Neural cell (in vitro differentiated cells): ENCODE results near the gene DYNC1I2. TPM values are rescaled to one million over a fixed set of nuclear protein-coding genes. Genes with fewer than 3 reads are reported as not detected.

Experiments used
- H2AFZ ChIP-seq: fragments of 200-600, 300-800 bp; sonication (generic), shearing (Covaris generic); 2 replicates; pipeline ENCODE4 v1.6.0; 2014; ENCODE audit warnings: low read depth, mild to moderate bottlenecking, antibody characterized with exemption, low read length, moderate library complexity
- H3F3A ChIP-seq: fragments of 200-600 bp; shearing (Covaris generic); 2 replicates; pipeline ENCODE4 v1.6.1; 2016; ENCODE audit warnings: mild to moderate bottlenecking, moderate library complexity, mixed read lengths, antibody characterized with exemption, low read length; ENCODE audit not compliant: insufficient read depth, poor library complexity, severe bottlenecking
- H3K27ac ChIP-seq: fragments of 200-600, 300-800 bp; sonication (generic), shearing (Covaris generic); 2 replicates; pipeline ENCODE4 v1.5.1; 2014; ENCODE audit warnings: mild to moderate bottlenecking, low read length, moderate library complexity
- H3K27me3 ChIP-seq: fragments of 300-800, 200-600 bp; sonication (generic), shearing (Covaris generic); 2 replicates; pipeline ENCODE4 v1.6.0; 2014; ENCODE audit warnings: mild to moderate bottlenecking, low read depth, low read length, moderate library complexity; ENCODE audit not compliant: insufficient read depth
- H3K36me3 ChIP-seq: fragments of 300-800, 200-600 bp; sonication (generic), shearing (Covaris generic); 2 replicates; pipeline ENCODE4 v1.5.1; 2014; ENCODE audit warnings: mild to moderate bottlenecking, antibody characterized with exemption, low read length, moderate library complexity; ENCODE audit not compliant: insufficient read depth
- H3K4me2 ChIP-seq: fragments of 300-800, 200-600 bp; sonication (generic), shearing (Covaris generic); 2 replicates; pipeline ENCODE4 v1.6.0; 2014; ENCODE audit warnings: mild to moderate bottlenecking, low read length
- H3K4me3 ChIP-seq: fragments of 300-800, 200-600 bp; sonication (generic), shearing (Covaris generic); 2 replicates; pipeline ENCODE4 v1.5.1; 2014; ENCODE audit warnings: mild to moderate bottlenecking, low read length, moderate library complexity
- H3K79me2 ChIP-seq: fragments of 200-600 bp; shearing (Covaris generic); replicated peaks from 2 replicates; pipeline ENCODE4 v1.6.0; 2014; ENCODE audit warnings: mild to moderate bottlenecking, low read length, moderate library complexity; ENCODE audit not compliant: insufficient read depth
- H3K9ac ChIP-seq: fragments of 300-800, 200-600 bp; sonication (generic), shearing (Covaris generic); 2 replicates; pipeline ENCODE4 v1.6.1; 2016; ENCODE audit warnings: mild to moderate bottlenecking, low read length, mixed read lengths
- H3K9me2 ChIP-seq: fragments of 200-600 bp; shearing (Covaris generic); 2 replicates; pipeline ENCODE4 v1.6.1; 2016; ENCODE audit warnings: mild to moderate bottlenecking, low read length, mixed read lengths; ENCODE audit not compliant: insufficient read depth
- H3K9me3 ChIP-seq: fragments of 200-600, 300-800 bp; sonication (generic), shearing (Covaris generic); 2 replicates; pipeline ENCODE4 v1.6.1; 2016; ENCODE audit warnings: mild to moderate bottlenecking, mixed run types, low read length, moderate library complexity, mixed read lengths
- H4K20me1 ChIP-seq: fragments of 200-600 bp; shearing (Covaris generic); 2 replicates; pipeline ENCODE4 v1.6.1; 2016; ENCODE audit warnings: mild to moderate bottlenecking, mixed run types; ENCODE audit not compliant: insufficient read depth
- CTCF ChIP-seq: fragments of 450-650 bp; IDR thresholded peaks from 2 replicates; pipeline ENCODE4 v1.5.1; 2014; ENCODE audit warnings: antibody characterized with exemption, mild to moderate bottlenecking, moderate library complexity; ENCODE audit not compliant: poor library complexity, severe bottlenecking
- EP300 ChIP-seq: fragments of 450-650 bp; conservative IDR thresholded peaks from 2 replicates; pipeline ENCODE4 v1.6.1; 2014; ENCODE audit warnings: antibody characterized with exemption, mild to moderate bottlenecking, moderate library complexity; ENCODE audit not compliant: poor library complexity, severe bottlenecking
- EZH2 ChIP-seq: fragments of 200-600, 300-800 bp; shearing (Covaris generic), sonication (generic); IDR thresholded peaks from 2 replicates; pipeline ENCODE4 v1.6.1; 2014; ENCODE audit warnings: antibody characterized with exemption, low read length, borderline replicate concordance, mild to moderate bottlenecking; ENCODE audit not compliant: insufficient read depth, poor library complexity, severe bottlenecking
- MXI1 ChIP-seq: fragments of 450-650 bp; conservative IDR thresholded peaks from 2 replicates; pipeline ENCODE4 v1.6.1; 2014; ENCODE audit warnings: antibody characterized with exemption, mild to moderate bottlenecking; ENCODE audit not compliant: poor library complexity, severe bottlenecking
- POLR2AphosphoS5 ChIP-seq: IDR thresholded peaks from 2 replicates; pipeline ENCODE4 v1.6.1; 2012
- RAD21 ChIP-seq: fragments of 450-650 bp; conservative IDR thresholded peaks from 2 replicates; pipeline ENCODE4 v1.6.1; 2014; ENCODE audit warnings: antibody characterized with exemption, mild to moderate bottlenecking, moderate library complexity
- REST ChIP-seq: IDR thresholded peaks from 2 replicates; pipeline ENCODE4 v1.6.1; 2012; ENCODE audit warnings: borderline replicate concordance
- SMC3 ChIP-seq: fragments of 450-650 bp; conservative IDR thresholded peaks from 2 replicates; pipeline ENCODE4 v1.6.1; 2014; ENCODE audit warnings: antibody characterized with exemption, mild to moderate bottlenecking, moderate library complexity; ENCODE audit not compliant: poor library complexity
- polyA plus RNA-seq: library from polyadenylated mRNA; depleted of rRNA; stranded (reverse); fragments of >200 nt; gene quantifications from 2 replicates; pipeline ENCODE4 v1.2.3, GENCODE V29; 2014

Gene DYNC1I2
- polyA plus RNA-seq, 1 donor from 2014 or later, result 561 TPM

DNA sequence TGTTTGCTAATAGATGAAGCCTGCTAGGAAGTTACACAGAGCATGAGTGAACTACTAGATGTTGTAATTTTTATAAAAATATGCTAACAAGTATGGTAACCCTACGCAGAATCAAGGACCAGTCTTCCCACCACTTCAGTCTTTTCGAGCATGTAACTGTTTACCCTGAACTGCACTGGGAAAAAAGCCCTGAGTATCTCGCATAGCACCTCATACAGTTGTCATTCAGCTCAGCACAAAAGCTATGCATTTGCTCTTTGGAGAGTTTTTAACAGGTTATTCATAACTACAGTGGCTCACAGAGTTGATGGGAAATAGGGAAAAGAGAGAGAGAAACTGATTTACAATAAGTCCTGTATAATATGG is 42.7 kb downstream of the DYNC1I2 start:
- Histone ChIP-seq H2AFZ (no peak overlapping the region), H3K4me3 (peak overlapping the region; percentile 0), H3K79me2 (peaks cover 33% of the 10 kb centered on the region), H3K27me3 (no peaks in the 10 kb centered on the region), H3F3A (no peaks in the 10 kb centered on the region), H4K20me1 (no peaks in the 10 kb centered on the region), H3K4me2 (no peak overlapping the region), H3K36me3 (peaks cover 14% of the 10 kb centered on the region), H3K9me2 (no peaks in the 10 kb centered on the region), H3K27ac (no peak overlapping the region), H3K9ac (no peak overlapping the region), H3K9me3 (no peaks in the 10 kb centered on the region)
- no peak for TF ChIP-seq EZH2
- TF ChIP-seq CTCF, result no peak
- no peak for TF ChIP-seq EP300
- TF ChIP-seq SMC3, result no peak

DNA sequence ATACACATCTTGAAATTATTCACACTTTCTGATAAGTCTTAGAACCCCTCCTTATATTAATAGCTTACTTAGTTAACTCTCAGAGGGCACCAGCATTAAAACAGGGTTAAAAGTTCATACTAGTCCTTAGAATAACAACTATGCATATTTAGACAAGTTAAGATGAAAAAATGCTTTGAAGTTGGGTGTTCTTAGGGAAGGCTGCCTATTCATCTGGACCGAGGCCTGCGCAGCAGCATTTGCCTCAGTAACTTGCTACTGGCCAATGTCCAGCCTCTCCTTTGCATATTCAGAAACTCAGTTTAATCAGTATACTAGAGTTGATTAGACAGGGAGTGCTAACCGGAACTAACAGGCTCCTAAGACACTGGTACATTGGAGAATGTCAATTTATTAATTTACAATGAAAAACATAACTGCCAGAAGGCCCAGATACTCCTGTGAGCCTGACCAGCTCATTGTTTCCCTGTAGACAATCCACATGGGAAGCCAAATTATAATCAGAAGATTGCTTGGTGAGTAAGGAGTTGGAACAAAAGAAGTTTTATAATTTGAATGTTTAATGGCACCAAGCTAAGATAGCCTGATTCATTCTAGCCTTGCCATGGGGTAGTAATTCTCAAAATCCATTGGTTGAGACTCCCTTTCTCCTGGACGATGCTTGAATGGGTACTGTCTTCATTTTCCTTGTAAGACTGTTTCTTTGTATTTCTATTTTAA is 48.9 kb downstream of the DYNC1I2 start:
- H3K9me2 ChIP-seq, result no peaks in the 10 kb centered on the region
- no peak overlapping the region for H3K4me3 ChIP-seq
- no peaks in the 10 kb centered on the region for H4K20me1 ChIP-seq
- no peak overlapping the region for H3K27ac ChIP-seq
- TF ChIP-seq EZH2 (no peak), EP300 (no peak), POLR2AphosphoS5 (no peak), MXI1 (no peak), REST (no peak), RAD21 (no peak), SMC3 (no peak)
- no peaks in the 10 kb centered on the region for H3K27me3 ChIP-seq
- H3K36me3 ChIP-seq, result peaks cover 11% of the 10 kb centered on the region
- no peak overlapping the region for H3K4me2 ChIP-seq
- H3K79me2 ChIP-seq, result no peaks in the 10 kb centered on the region
- no peak overlapping the region for H2AFZ ChIP-seq
- H3K9me3 ChIP-seq, result no peaks in the 10 kb centered on the region
- no peak overlapping the region for H3K9ac ChIP-seq
- H3F3A ChIP-seq, result no peaks in the 10 kb centered on the region
